Glutamatergic neuron (in vitro differentiated cells): ENCODE data around the gene GALNT13. TPM values are rescaled to one million over a fixed set of nuclear protein-coding genes. Genes with fewer than 3 reads are reported as not detected.

Source experiments
- DNase-seq: peaks from one replicate; pipeline ENCODE4 v3.0.0; 2022
- H3K27ac Mint-ChIP-seq: one replicate; pipeline ENCODE4 v1.8.0; 2020; ENCODE audit warnings: mild to moderate bottlenecking, mixed read lengths, inconsistent platforms; ENCODE audit not compliant: unreplicated experiment
- H3K27me3 Mint-ChIP-seq: one replicate; pipeline ENCODE4 v1.8.0; 2020; ENCODE audit warnings: mild to moderate bottlenecking, moderate library complexity, mixed read lengths, inconsistent platforms; ENCODE audit not compliant: unreplicated experiment
- H3K36me3 Mint-ChIP-seq: one replicate; pipeline ENCODE4 v1.8.0; 2020; ENCODE audit warnings: mild to moderate bottlenecking, mixed read lengths, inconsistent platforms; ENCODE audit not compliant: unreplicated experiment
- H3K4me1 Mint-ChIP-seq: one replicate; pipeline ENCODE4 v1.8.0; 2020; ENCODE audit warnings: mild to moderate bottlenecking, low read depth, mixed read lengths, inconsistent platforms; ENCODE audit not compliant: unreplicated experiment
- H3K4me3 Mint-ChIP-seq: one replicate; pipeline ENCODE4 v1.8.0; 2020; ENCODE audit warnings: mild to moderate bottlenecking, mixed read lengths, inconsistent platforms; ENCODE audit not compliant: unreplicated experiment
- H3K9me3 Mint-ChIP-seq: one replicate; pipeline ENCODE4 v1.8.0; 2020; ENCODE audit warnings: mild to moderate bottlenecking, moderate library complexity, mixed read lengths, inconsistent platforms; ENCODE audit not compliant: unreplicated experiment
- total RNA-seq: library from RNA; stranded (reverse); fragmentation: NEBNext Ultra II Directional; extraction: Animal tissue kit (Norgen Biotek cat#: 25700); gene quantifications from one replicate; pipeline ENCODE4 v1.2.1, GENCODE V29; 2021; ENCODE audit not compliant: unreplicated experiment
- TF ChIP-seq, protein P1 (sequence below): fragments of 200-600 bp; sonication (generic); IDR thresholded peaks from one replicate; pipeline ENCODE4 v1.5.0; 2021; ENCODE audit not compliant: partially characterized antibody, unreplicated experiment

Gene GALNT13
- total RNA-seq, 1 donor from 2014 or later: 5.5 TPM

- H3K27ac Mint-ChIP-seq: no peak overlapping the region
- H3K9me3 Mint-ChIP-seq: peaks cover 2% of the 10 kb centered on the region
- DNase-seq: no peak
- no peaks in the 10 kb centered on the region for H3K36me3 Mint-ChIP-seq
- TF ChIP-seq, protein P1, sequence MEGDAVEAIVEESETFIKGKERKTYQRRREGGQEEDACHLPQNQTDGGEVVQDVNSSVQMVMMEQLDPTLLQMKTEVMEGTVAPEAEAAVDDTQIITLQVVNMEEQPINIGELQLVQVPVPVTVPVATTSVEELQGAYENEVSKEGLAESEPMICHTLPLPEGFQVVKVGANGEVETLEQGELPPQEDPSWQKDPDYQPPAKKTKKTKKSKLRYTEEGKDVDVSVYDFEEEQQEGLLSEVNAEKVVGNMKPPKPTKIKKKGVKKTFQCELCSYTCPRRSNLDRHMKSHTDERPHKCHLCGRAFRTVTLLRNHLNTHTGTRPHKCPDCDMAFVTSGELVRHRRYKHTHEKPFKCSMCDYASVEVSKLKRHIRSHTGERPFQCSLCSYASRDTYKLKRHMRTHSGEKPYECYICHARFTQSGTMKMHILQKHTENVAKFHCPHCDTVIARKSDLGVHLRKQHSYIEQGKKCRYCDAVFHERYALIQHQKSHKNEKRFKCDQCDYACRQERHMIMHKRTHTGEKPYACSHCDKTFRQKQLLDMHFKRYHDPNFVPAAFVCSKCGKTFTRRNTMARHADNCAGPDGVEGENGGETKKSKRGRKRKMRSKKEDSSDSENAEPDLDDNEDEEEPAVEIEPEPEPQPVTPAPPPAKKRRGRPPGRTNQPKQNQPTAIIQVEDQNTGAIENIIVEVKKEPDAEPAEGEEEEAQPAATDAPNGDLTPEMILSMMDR: no peak
- H3K4me3 Mint-ChIP-seq: no peak overlapping the region
- no peaks in the 10 kb centered on the region for H3K4me1 Mint-ChIP-seq
- H3K27me3 Mint-ChIP-seq: no peaks in the 10 kb centered on the region
Measured at GRCh38 chr2:154425994-154426393, 554.3 kb downstream of the GALNT13 start.

- H3K9me3 Mint-ChIP-seq: peaks cover 2% of the 10 kb centered on the region
- TF ChIP-seq, protein P1: no peak
- no peaks in the 10 kb centered on the region for H3K36me3 Mint-ChIP-seq
- no peak overlapping the region for H3K4me3 Mint-ChIP-seq
- no peaks in the 10 kb centered on the region for H3K4me1 Mint-ChIP-seq
- no peak overlapping the region for H3K27ac Mint-ChIP-seq
- no peaks in the 10 kb centered on the region for H3K27me3 Mint-ChIP-seq
- no peak for DNase-seq
Measured at GRCh38 chr2:154427453-154427852, 555.7 kb downstream of the GALNT13 start.

- Mint-ChIP-seq H3K36me3 (no peaks in the 10 kb centered on the region), H3K4me1 (no peaks in the 10 kb centered on the region), H3K4me3 (no peak overlapping the region), H3K27me3 (no peaks in the 10 kb centered on the region), H3K9me3 (peaks cover 2% of the 10 kb centered on the region), H3K27ac (no peak overlapping the region)
- DNase-seq: no peak
- TF ChIP-seq, protein P1: no peak
Measured at GRCh38 chr2:154428022-154428421, 556.3 kb downstream of the GALNT13 start.

DNA sequence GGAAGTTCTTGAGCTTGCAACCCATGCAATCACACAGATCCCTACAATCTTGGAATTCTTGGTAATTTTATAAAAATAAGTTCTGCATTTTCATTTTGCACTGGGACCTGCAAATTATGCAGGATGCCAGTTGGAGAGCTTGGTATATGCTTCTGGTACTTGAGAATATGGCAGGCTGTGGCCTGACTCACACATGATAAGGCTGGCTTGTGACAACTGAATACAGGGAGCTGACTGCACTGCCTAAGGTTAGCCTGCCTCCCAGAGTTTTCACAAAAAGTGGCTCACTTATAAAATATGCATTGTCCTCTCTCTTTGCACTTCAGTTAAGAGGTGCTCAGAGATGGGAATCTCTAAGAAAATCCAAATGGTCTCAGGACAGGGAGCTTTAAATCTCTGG is 561.3 kb downstream of the GALNT13 start:
- Mint-ChIP-seq H3K4me1 (no peaks in the 10 kb centered on the region), H3K4me3 (no peak overlapping the region), H3K27me3 (no peaks in the 10 kb centered on the region), H3K9me3 (no peaks in the 10 kb centered on the region), H3K36me3 (no peaks in the 10 kb centered on the region), H3K27ac (no peak overlapping the region)
- no peak for DNase-seq
- TF ChIP-seq, protein P1: no peak

- H3K4me3 Mint-ChIP-seq: no peak overlapping the region
- H3K36me3 Mint-ChIP-seq: no peaks in the 10 kb centered on the region
- no peaks in the 10 kb centered on the region for H3K9me3 Mint-ChIP-seq
- H3K27ac Mint-ChIP-seq: no peak overlapping the region
- no peaks in the 10 kb centered on the region for H3K4me1 Mint-ChIP-seq
- no peak for DNase-seq
- TF ChIP-seq, protein P1: no peak
- H3K27me3 Mint-ChIP-seq: no peaks in the 10 kb centered on the region
Measured at GRCh38 chr2:154437104-154437503, 565.4 kb downstream of the GALNT13 start.
